ENCODE results near the gene EEF1G. TPM values are rescaled to one million over a fixed set of nuclear protein-coding genes. Genes with fewer than 3 reads are reported as not detected.

Gene EEF1G
- total and polyA plus RNA-seq, 9 of the 15 experiments (the other 6 are each of a cell fraction or from before 2014, with no cell fraction given): 985 to 2,349 (median 2,035) TPM

GRCh38 chr11:62560566-62561103 lies 13.1 kb downstream of the EEF1G start (continued):
- TF ChIP-seq PHF8 (IDR thresholded peaks at IDR 0.05; ENCODE audit: borderline replicate concordance, low read length): no peak
- TF ChIP-seq ZBTB12 (CRISPR knock-in tag; IDR thresholded peaks at IDR 0.05): no peak
- peak; percentile 55; the same call in 1 of the 2 replicates for TF ChIP-seq CTBP1 (IDR thresholded peaks at IDR 0.05; ENCODE audit: borderline replicate concordance)
- TF ChIP-seq KLF10 (CRISPR knock-in tag; IDR thresholded peaks at IDR 0.05): no peak
- no peak for TF ChIP-seq TCFL5 (CRISPR knock-in tag; conservative IDR thresholded peaks at IDR 0.05)
- peak; percentile 77; the same call in 1 of the 2 replicates for TF ChIP-seq MYC (IDR thresholded peaks at IDR 0.05; ENCODE audit: low read depth, low read length)
- TF ChIP-seq MYC (CRISPR knock-in tag; IDR thresholded peaks at IDR 0.05; ENCODE audit: borderline replicate concordance, low read depth): no peak
- no peak for TF ChIP-seq MITF (IDR thresholded peaks at IDR 0.05)
- TF ChIP-seq NFATC3 (IDR thresholded peaks at IDR 0.05): peak; percentile 88
- TF ChIP-seq CREM (IDR thresholded peaks at IDR 0.05; ENCODE audit: low read depth): peak; percentile 40; the same call in 1 of the 2 replicates
- no peak for TF ChIP-seq ZNF134 (CRISPR knock-in tag; conservative IDR thresholded peaks at IDR 0.05)
- TF ChIP-seq HMG20A (CRISPR knock-in tag; conservative IDR thresholded peaks at IDR 0.05): no peak
- TF ChIP-seq GABPB1 (CRISPR knock-in tag; IDR thresholded peaks at IDR 0.05): peak; percentile 46; the same call in 1 of the 2 replicates
- no peak for TF ChIP-seq SMAD4 (CRISPR knock-in tag; conservative IDR thresholded peaks at IDR 0.05)
- no peak for TF ChIP-seq RBM17 (IDR thresholded peaks at IDR 0.05; ENCODE audit: borderline replicate concordance, low read depth, low read length)
- no peak for TF ChIP-seq ASH1L (IDR thresholded peaks at IDR 0.05; ENCODE audit: borderline replicate concordance, low read depth, partially characterized antibody)
- peak; percentile 56; the same call in 1 of the 2 replicates for TF ChIP-seq SMARCE1 (IDR thresholded peaks at IDR 0.05)
- peak; percentile 36; the same call in 1 of the 2 replicates for TF ChIP-seq C11orf30 (IDR thresholded peaks at IDR 0.05; ENCODE audit: low read depth)
- no peak for TF ChIP-seq TEAD4 (IDR thresholded peaks at IDR 0.05; ENCODE audit: low read length)
- TF ChIP-seq TEAD4 (CRISPR knock-in tag; IDR thresholded peaks at IDR 0.05; ENCODE audit: borderline replicate concordance): no peak
- 0 out of 2 replicates have a peak, but pooled peaks have one; percentile 28 for TF ChIP-seq BHLHE40 (IDR thresholded peaks at IDR 0.05; ENCODE audit: low read length)
- TF ChIP-seq EWSR1 (IDR thresholded peaks at IDR 0.05; ENCODE audit: borderline replicate concordance, low read depth, partially characterized antibody): no peak
- TF ChIP-seq TFAM (CRISPR knock-in tag; conservative IDR thresholded peaks at IDR 0.05): no peak
- TF ChIP-seq DPF2 (IDR thresholded peaks at IDR 0.05): peak; percentile 63
- TF ChIP-seq L3MBTL2 (IDR thresholded peaks at IDR 0.05): peak; percentile 51
- 0 out of 2 replicates have a peak, but pooled peaks have one; percentile 15 for TF ChIP-seq HCFC1 (IDR thresholded peaks at IDR 0.05; ENCODE audit: low read depth, low read length)
- peak in 1 of 2 experiments; percentile 85; a peak in 2 of 4 replicates for TF ChIP-seq TEAD1 (CRISPR knock-in tag; IDR thresholded peaks at IDR 0.05)
- no peak for TF ChIP-seq MCM5 (IDR thresholded peaks at IDR 0.05; ENCODE audit: low read depth)
- TF ChIP-seq FOXP1 (CRISPR knock-in tag; IDR thresholded peaks at IDR 0.05): 0 out of 2 replicates have a peak, but pooled peaks have one; percentile 48

Measured in K562 (cell line).